HEK293 (cell line): ENCODE results near the gene TTC7B.

Experiments used
- CTCF ChIA-PET: fragments of 350-600 bp; formaldehyde crosslinking; extraction: SDS; loops from one replicate; lab custom pipeline; 2021; ENCODE audit warnings: antibody characterized with exemption; lab: Yijun Ruan, JAX
- POLR2A ChIA-PET: fragments of 300-600 bp; formaldehyde crosslinking; extraction: SDS; loops from one replicate; lab custom pipeline; 2020; ENCODE audit warnings: antibody characterized with exemption, inconsistent platforms; lab: Yijun Ruan, JAX
- H3K27ac ChIP-seq: fragments of 200-500 bp; sonication (Bioruptor generic); 2 replicates; pipeline ENCODE4 v1.5.1; 2014; ENCODE audit warnings: low read depth, low read length, control low read depth, inconsistent platforms; ENCODE audit errors: extremely low read depth
- H3K36me3 ChIP-seq, 2 experiments: fragments of 200-500 bp in 1 of 2; sonication (Bioruptor generic) in 1 of 2; 1 replicate in 1 of 2; 2 replicates in 1 of 2; pipeline ENCODE4 v1.5.1; 2014 to 2017; ENCODE audit warnings: inconsistent platforms in 2 of 2, low read length in 2 of 2; ENCODE audit not compliant: control insufficient read depth in 2 of 2, insufficient read depth in 1 of 2
- H3K4me1 ChIP-seq: fragments of 200-500 bp; sonication (Bioruptor generic); 2 replicates; pipeline ENCODE4 v1.5.1; 2014; ENCODE audit warnings: mild to moderate bottlenecking, low read length, inconsistent platforms; ENCODE audit not compliant: control insufficient read depth, insufficient read depth
- H3K4me3 ChIP-seq: 2 replicates; pipeline ENCODE4 v1.5.1; 2011; ENCODE audit warnings: low read depth, mild to moderate bottlenecking, control low read depth, low read length, moderate library complexity
- H3K9me3 ChIP-seq: fragments of 200-500 bp; sonication (Bioruptor generic); 2 replicates; pipeline ENCODE4 v1.5.1; 2014; ENCODE audit warnings: low read depth, low read length, inconsistent platforms; ENCODE audit not compliant: control insufficient read depth, insufficient read depth
- FEZF1 ChIP-seq: fragments of 450-650 bp; formaldehyde crosslinking; IDR thresholded peaks from 2 replicates; pipeline ENCODE4 v1.5.1; 2016; ENCODE audit warnings: missing biosample characterization, missing genetic modification characterization
- HOXA7 ChIP-seq: sonication (generic); formaldehyde crosslinking; IDR thresholded peaks from 2 replicates; pipeline ENCODE4 v1.8.1; 2022; ENCODE audit warnings: missing genetic modification reagents, borderline replicate concordance
- OSR2 ChIP-seq: fragments of 450-650 bp; formaldehyde crosslinking; IDR thresholded peaks from 2 replicates; pipeline ENCODE4 v1.5.1; 2016; ENCODE audit warnings: missing biosample characterization, missing genetic modification characterization
- SETDB1 ChIP-seq: IDR thresholded peaks from one replicate; pipeline ENCODE4 v1.6.1; 2017; ENCODE audit warnings: mild to moderate bottlenecking, low read length, moderate library complexity, mixed read lengths; ENCODE audit not compliant: insufficient read length
- TSHZ1 ChIP-seq: fragments of 450-650 bp; formaldehyde crosslinking; IDR thresholded peaks from 2 replicates; pipeline ENCODE4 v1.5.1; 2016; ENCODE audit warnings: missing biosample characterization, missing genetic modification characterization, borderline replicate concordance
- ZBTB1 ChIP-seq: fragments of 450-650 bp; formaldehyde crosslinking; IDR thresholded peaks from 2 replicates; pipeline ENCODE4 v1.5.1; 2016; ENCODE audit warnings: missing biosample characterization, missing genetic modification characterization
- ZBTB7A ChIP-seq: fragments of 450-650 bp; formaldehyde crosslinking; IDR thresholded peaks from 2 replicates; pipeline ENCODE4 v1.5.1; 2016; ENCODE audit warnings: low read depth, missing biosample characterization, missing genetic modification characterization
- ZFP3 ChIP-seq: fragments of 450-650 bp; formaldehyde crosslinking; IDR thresholded peaks from 2 replicates; pipeline ENCODE4 v1.5.1; 2016; ENCODE audit warnings: low read depth, missing biosample characterization, missing genetic modification characterization
- ZNF121 ChIP-seq: fragments of 450-650 bp; formaldehyde crosslinking; IDR thresholded peaks from 2 replicates; pipeline ENCODE4 v1.5.1; 2016; ENCODE audit warnings: missing biosample characterization, missing genetic modification characterization
- ZNF148 ChIP-seq: fragments of 450-650 bp; formaldehyde crosslinking; IDR thresholded peaks from 2 replicates; pipeline ENCODE4 v1.5.0; 2017; ENCODE audit warnings: missing biosample characterization, missing genetic modification characterization, borderline replicate concordance
- ZNF426 ChIP-seq: fragments of 450-650 bp; formaldehyde crosslinking; IDR thresholded peaks from 2 replicates; pipeline ENCODE4 v1.5.1; 2017; ENCODE audit warnings: missing biosample characterization, missing genetic modification characterization, mild to moderate bottlenecking, inconsistent platforms, moderate library complexity
- ZNF473 ChIP-seq: fragments of 450-650 bp; formaldehyde crosslinking; IDR thresholded peaks from 2 replicates; pipeline ENCODE4 v1.5.1; 2017; ENCODE audit warnings: missing biosample characterization, missing genetic modification characterization
- ZNF549 ChIP-seq: fragments of 450-650 bp; IDR thresholded peaks from 2 replicates; pipeline ENCODE4 v1.5.1; 2018; ENCODE audit warnings: missing biosample characterization, missing genetic modification characterization, mild to moderate bottlenecking, inconsistent platforms, moderate library complexity
- ZNF596 ChIP-seq: fragments of 450-650 bp; IDR thresholded peaks from 2 replicates; pipeline ENCODE4 v1.5.0; 2018; ENCODE audit warnings: missing biosample characterization, mild to moderate bottlenecking, missing genetic modification characterization, moderate library complexity
- ZNF707 ChIP-seq: fragments of 450-650 bp; formaldehyde crosslinking; IDR thresholded peaks from 2 replicates; pipeline ENCODE4 v1.5.1; 2016; ENCODE audit warnings: missing biosample characterization, missing genetic modification characterization
- ZNF830 ChIP-seq: fragments of 450-650 bp; IDR thresholded peaks from 2 replicates; pipeline ENCODE4 v1.5.0; 2018; ENCODE audit warnings: missing biosample characterization, missing genetic modification characterization, low read depth, mild to moderate bottlenecking, moderate library complexity
- ZSCAN23 ChIP-seq: fragments of 450-650 bp; formaldehyde crosslinking; IDR thresholded peaks from 2 replicates; pipeline ENCODE4 v1.5.1; 2016; ENCODE audit warnings: missing biosample characterization, missing genetic modification characterization
- ZSCAN30 ChIP-seq: fragments of 450-650 bp; IDR thresholded peaks from 2 replicates; pipeline ENCODE4 v1.5.1; 2018; ENCODE audit warnings: missing biosample characterization, mild to moderate bottlenecking, missing genetic modification characterization, moderate library complexity
- TF ChIP-seq, protein P1 (sequence below): fragments of 450-650 bp; formaldehyde crosslinking; IDR thresholded peaks from 2 replicates; pipeline ENCODE4 v1.5.1; 2016; ENCODE audit warnings: missing biosample characterization, missing genetic modification characterization, low read depth
- TF ChIP-seq, protein P2 (sequence below): fragments of 450-650 bp; formaldehyde crosslinking; IDR thresholded peaks from 2 replicates; pipeline ENCODE4 v1.5.1; 2016; ENCODE audit warnings: missing biosample characterization, missing genetic modification characterization

TTC7B gene

GRCh38 chr14:90780519-90780918 lies 35.7 kb downstream of the TTC7B start (continued):
- TF ChIP-seq, protein P1, sequence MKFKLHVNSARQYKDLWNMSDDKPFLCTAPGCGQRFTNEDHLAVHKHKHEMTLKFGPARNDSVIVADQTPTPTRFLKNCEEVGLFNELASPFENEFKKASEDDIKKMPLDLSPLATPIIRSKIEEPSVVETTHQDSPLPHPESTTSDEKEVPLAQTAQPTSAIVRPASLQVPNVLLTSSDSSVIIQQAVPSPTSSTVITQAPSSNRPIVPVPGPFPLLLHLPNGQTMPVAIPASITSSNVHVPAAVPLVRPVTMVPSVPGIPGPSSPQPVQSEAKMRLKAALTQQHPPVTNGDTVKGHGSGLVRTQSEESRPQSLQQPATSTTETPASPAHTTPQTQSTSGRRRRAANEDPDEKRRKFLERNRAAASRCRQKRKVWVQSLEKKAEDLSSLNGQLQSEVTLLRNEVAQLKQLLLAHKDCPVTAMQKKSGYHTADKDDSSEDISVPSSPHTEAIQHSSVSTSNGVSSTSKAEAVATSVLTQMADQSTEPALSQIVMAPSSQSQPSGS = no peak
- no peak for TF ChIP-seq ZNF596 (tag by site-specific recombination)
- no peak for TF ChIP-seq ZNF830 (tag by site-specific recombination)

GRCh38 chr14:90778571-90779255 lies 37.5 kb downstream of the TTC7B start:
- Histone ChIP-seq H3K4me3 (no peak overlapping the region), H3K27ac (no peak overlapping the region), H3K9me3 (no peaks in the 10 kb centered on the region), H3K4me1 (no peaks in the 10 kb centered on the region), H3K36me3 (peaks cover 3 to 70% of the 10 kb centered on the region in 2 experiments; a peak in 2 of 3 replicates)
- POLR2A ChIA-PET = no interaction called here
- TF ChIP-seq ZSCAN30 (tag by site-specific recombination) (no peak), ZNF549 (no peak), ZSCAN23 (no peak), SETDB1 (no peak), TSHZ1 (tag by site-specific recombination) (no peak), OSR2 (no peak), ZFP3 (no peak), HOXA7 (CRISPR knock-in tag) (no peak), ZBTB1 (tag by site-specific recombination) (no peak), FEZF1 (tag by site-specific recombination) (no peak), ZNF473 (tag by site-specific recombination) (no peak), ZNF121 (no peak), ZNF707 (tag by site-specific recombination) (no peak), ZBTB7A (tag by site-specific recombination) (no peak), ZNF426 (tag by site-specific recombination) (no peak), ZNF148 (no peak)
- TF ChIP-seq, protein P2, sequence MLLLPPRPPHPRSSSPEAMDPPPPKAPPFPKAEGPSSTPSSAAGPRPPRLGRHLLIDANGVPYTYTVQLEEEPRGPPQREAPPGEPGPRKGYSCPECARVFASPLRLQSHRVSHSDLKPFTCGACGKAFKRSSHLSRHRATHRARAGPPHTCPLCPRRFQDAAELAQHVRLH (tag by site-specific recombination) = no peak
- CTCF ChIA-PET = interaction anchor here (0.8 to 1.4 kb wide), 2 partner anchors 18 to 399 kb away, joined by 3 to 4 read pairs; no protein-coding TSS in a partner anchor
